Right renal cortex interstitium (tissue), 3 donors: ENCODE measurements around the gene KLHDC4. TPM values are rescaled to one million over a fixed set of nuclear protein-coding genes. Genes with fewer than 3 reads are reported as not detected.
"Not testable (repeated sequence)": the region's sequence is repeated elsewhere in the genome, so short reads cannot be mapped to it uniquely, and the experiment has no call there.

ENCODE experiments used
- DNase-seq, 3 donors: peaks; one replicate each; pipeline ENCODE4 v3.0.0-alpha.2; 2013; ENCODE audit warnings: low read depth in 3 of 3, low spot score in 2 of 3
- polyA plus RNA-seq, 3 donors: library from polyadenylated mRNA; unstranded; fragments of 120-200 nt; gene quantifications; one replicate each; pipeline ENCODE4 v1.2.1, GENCODE V29; 2013; ENCODE audit not compliant: insufficient read length in 3 of 3

KLHDC4 gene
- polyA plus RNA-seq, 3 donors: 21.6 to 24.2 (median 24.0) TPM

DNA sequence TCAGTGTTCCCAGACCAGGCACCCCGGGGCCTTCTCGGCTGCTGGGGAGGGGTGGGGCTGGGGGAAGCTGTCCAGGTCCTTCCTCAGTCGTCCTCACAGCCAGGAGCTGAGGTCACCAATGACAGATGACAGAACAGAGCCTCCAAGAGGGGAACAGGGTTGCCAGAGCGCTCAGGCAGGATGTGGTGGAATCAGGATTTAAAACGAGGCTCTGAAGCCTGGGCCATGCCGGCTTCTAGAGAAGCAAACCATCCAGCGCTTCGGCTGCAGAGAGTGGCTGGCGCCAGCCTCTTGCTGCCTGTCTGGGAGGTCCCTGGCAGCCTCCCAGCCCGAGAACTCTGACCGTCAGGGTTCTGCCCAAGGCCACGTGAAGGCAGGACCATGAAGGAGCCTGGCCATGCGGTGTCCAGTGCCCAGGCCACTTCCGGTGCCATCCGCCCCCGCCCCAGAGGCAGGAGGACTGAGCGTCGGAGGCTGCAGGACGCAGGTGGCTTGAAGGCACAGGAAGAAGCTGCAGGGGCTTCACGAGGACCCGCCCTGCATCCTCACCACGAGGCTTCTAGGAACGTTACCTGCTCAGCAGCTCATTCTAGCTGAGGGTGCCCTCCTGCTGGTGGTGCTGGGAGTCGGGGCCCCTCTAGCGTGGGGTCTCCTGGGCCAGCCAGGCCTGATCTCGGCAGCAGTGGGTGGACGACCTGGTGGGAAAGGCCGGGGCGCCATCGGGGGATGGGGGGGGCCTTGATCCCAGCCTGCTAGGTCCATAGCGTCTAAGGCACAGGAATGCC, 78.5 kb downstream of the KLHDC4 start:
- no peak for DNase-seq

DNA sequence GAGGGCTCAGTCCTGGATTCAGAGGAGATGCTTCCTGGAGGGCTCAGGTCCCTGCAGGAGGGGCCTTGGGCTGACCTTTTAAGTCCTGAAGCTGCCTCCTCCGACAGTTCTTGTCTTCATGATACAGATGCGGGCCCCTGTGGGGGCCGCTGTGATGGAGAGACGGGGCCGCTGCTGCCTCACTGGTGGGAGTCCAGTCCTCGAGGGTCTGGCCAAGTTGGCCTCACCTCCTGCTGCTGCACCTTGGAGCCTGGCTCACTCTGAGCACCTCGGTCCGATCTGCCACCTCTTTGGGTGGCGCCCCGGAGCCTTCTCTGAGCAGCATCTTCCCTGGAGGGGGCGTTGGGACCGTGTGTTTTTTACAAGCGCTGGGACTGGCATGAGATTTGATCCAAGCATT, 79.1 kb downstream of the KLHDC4 start:
- no peak for DNase-seq

DNA sequence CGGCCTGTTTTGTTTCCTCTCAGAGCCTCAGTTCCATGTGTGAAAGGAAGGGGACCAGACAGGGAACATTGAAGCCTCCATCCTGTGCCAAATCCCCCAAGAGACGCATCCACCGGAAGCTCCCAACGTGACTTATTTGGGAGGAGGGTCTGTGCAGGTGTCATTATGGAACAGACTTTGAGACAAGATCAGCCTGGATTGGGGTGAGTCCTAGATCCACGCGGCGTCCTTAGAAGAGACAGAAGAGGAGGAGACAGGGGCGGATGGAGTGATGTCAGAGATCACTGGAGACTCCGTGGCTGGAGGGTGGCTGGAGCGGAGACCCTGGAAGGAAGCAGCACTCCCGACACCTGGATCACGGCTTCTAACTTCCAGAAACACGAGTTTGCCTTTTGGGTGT, 80.0 kb downstream of the KLHDC4 start:
- DNase-seq: no peak

DNA sequence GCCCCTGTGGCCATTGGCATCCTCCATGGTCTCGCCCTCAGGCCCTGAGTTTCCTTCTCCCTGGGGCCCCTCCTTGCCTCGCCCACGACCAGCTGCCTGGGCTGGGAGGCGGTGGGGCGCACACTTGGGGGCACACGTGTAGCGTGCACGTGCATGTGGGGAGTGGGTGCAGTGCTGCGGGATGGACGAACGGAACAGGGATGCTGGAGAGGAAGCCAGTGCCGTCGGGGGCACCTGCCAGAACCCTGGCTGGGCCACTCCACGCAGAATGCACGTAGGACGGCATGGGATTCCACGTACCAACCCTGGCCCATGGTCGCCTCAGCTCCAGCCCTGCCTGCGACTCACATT, 80.4 kb downstream of the KLHDC4 start:
- no peak for DNase-seq

DNA sequence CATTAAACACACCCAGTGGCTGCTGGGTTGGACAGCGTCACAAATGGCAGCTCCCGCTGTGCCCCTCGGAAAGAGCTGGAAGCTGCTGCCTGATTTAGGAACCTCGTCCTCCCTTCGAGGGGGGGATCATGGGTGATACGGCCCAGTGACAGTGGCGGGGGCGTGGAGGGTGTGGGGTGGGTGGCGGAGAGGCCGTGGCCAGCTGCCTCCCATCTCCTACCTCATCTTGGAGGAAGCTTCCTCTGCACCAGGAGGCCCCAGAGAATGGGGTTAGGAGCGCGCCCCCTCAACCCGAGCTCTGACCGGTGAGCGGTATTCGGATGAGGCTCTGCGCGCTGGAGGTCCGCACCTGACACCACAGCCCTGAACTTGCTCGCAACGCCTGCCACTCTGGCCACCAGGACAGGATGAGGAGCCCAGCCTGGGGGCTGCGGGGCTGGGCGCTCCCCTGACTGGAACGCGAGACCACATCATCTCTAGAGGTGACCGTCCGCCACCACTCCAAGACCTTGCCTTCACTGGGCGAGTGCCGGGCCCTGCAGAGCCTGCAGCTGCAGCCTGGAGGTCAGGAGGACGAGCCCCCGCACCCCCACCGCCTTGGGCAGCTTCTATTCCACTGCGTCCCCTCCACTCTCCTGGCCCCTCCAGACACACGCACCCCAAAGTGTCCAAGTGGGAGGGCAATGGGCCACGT, 80.9 kb downstream of the KLHDC4 start:
- no peak for DNase-seq

DNA sequence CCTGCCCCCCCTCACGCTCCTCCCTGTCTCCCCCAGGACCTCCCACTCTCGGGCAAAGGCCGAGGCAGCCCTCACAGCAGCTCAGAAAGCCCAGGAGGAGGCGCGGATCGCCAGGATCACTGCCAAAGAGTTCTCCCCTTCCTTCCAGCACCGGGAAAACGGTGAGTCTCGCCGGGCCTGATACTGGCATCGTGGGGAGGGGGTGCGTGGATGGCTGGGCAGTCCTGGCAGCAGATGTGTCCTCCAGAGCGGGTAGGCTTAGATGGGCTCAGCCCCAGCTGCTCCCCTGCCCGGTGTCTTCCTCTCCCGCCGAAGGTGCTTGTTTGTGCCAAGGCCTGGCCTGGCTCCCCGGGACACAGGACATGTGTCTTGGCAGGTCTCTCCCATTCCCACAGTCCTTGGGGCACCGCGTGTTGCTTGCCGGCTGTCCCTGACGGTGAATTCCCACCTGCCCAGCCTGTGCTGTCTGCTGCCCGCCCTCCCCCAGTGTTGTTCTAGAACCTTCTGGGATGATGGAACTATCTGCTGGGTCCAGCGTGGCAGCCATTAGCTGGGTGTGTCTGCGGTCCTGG, 81.6 kb downstream of the KLHDC4 start:
- no peak for DNase-seq

DNA sequence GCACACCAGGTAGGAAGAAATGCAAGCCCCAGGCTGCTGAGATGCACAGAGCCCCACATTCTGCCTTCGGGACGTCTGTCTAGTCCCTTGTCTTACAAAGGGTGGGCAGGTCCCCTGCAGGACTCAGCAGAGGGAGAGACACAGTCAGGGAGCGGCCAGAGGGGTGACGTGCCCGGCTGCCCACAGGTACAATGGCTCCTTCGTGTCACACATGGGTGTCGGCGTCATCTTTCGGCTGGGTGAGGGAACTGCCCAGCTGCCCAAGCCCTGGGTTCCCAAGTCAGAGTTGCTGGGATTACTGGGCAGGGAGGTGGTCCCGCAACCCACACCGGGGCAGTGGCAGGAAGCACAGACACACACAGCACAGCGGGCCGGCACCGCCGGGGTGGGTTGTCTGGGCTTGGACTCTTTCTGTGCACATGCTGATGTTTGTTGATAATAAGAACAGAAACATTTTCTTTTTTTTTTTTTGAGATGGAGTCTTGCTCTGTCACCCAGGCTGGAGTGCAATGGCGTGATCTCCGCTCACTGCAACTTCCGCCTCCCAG, 82.9 kb downstream of the KLHDC4 start:
- no peak for DNase-seq

DNA sequence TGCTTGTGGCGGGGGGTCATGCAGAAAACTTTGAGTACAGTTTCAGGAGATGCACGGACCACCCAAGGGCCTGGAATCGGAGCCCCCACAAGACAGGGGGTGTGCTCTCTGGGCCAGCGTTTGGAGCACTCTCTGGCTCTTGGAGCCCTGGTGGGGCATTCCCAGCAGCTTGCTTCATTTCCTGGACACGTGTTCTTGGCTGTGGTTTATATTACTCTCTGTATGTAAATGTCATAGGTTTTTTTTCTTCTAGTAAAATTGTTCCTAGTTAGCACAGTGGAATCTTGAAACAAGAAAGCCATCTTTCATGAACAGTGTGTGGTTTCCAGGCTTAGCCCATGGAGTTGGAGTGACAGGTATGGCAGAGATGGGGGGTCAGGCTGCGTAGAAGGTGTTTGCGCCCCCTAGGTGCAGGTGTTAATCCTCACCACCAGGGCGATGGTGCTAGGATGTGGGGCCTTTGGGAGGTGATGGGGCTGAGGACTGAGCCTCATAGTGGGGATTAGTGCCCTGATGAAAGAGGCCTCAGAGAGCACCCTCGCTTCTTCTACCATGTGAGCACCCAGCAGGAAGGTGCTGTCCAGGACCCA, 83.7 kb downstream of the KLHDC4 start:
- no peak for DNase-seq

DNA sequence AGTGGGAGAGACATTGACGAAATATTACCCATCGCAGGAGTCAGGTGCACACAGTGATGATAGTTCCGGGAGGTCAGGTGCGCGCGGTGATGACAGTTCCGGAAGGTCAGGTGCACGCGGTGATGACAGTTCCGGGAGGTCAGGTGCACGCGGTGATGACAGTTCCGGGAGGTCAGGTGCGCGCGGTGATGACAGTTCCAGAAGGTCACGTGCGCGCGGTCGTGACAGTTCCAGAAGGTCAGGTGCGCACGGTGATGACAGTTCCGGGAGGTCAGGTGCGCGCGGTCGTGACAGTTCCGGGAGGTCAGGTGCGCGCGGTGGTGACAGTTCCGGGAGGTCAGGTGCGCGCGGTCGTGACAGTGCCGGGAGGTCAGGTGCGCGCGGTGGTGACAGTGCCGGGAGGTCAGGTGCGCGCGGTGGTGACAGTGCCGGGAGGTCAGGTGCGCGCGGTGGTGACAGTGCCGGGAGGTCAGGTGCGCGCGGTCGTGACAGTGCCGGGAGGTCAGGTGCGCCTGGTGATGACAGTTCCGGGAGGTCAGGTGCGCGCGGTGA, 84.7 kb downstream of the KLHDC4 start:
- not testable (repeated sequence) for DNase-seq

DNA sequence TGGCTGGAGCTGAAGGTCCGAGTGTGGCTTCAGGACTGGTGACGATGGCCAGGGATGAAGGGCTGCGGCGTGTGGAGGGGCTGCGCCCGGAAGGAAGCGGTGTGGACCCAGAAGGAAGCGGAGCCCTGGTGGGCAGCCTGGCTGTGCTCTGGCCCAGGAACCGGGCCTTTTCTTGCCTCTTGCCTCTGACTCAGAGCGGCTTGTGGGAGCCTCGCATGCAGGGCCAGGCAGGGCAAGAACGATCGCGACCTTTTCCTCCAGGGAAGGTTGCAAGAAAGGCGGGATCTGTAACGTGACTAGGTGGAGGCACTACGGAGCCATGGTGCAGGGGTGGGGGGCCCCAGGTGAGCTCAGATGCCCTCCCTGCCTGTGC, 85.5 kb downstream of the KLHDC4 start:
- no peak for DNase-seq

DNA sequence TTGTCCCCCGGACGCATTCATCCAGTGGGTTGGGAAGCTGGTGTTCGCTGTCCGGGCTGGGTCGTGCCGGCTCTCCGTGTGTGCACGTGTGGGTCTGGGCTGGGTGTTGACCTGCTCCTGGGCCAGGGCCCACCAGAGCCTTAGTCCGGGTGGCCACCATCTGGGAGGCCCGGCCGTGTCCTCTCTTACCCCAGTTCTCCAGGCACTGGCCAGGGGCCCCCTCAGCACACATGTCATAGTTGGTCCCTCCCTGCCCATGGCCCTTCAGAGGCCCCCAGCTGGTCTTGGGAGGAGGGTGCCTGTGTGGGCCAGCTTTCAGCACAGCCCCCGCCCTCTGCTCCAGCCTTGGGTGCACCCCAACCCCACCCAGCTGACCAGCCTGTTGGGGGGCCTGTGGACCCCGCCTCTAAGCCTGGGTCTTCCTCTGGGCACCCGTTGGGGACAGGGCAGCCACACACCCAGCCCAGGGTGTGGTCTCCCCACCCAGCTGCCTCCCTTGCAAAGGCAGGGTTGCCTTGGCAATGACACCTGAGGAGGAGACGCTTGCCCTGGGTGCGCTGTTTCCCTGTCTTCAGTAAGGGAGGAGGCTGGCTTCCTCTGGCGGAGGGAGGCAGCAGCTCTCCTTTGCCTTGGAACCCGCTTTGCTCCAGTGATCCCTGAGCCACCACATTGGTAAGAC, 86.1 kb downstream of the KLHDC4 start:
- DNase-seq: no peak

DNA sequence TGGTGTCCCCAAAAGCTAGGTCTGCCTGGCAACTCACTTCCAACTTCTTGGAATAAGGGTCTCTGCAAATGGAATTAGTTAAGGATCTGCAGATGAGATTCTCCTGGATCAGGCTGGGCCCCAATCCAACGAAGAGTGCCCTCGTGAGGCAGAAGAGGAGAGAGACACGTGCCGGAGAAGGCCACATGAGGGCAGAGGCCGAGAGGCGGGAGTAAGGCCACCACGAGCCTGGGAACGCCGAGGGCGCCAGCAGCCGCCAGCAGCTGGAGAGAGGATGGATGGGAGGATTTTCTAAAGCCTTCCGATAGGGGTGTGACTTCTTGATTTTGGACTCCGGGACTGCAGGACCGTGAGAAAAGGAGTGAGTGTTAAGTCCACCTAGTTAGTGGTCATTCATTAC, 87.2 kb downstream of the KLHDC4 start:
- DNase-seq: no peak

DNA sequence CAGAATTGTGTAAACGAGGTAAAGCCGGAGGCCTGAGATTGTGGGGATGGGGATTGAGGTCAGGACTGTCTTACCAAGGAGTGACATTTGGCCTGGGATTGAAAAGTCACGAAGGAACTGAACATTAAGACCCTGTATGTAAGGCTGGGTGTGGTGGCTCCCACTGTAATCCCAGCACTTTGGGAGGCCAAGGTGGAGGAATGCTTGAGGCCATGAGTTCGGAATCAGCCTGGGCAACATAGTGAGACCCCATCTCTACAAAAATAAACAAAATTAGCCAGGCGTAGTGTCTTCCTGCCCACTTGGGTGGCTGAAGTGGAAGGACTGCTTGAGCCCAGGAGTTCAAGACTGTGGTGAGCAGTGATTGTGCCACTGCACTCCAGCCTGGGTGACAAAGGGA, 88.0 kb downstream of the KLHDC4 start:
- no peak for DNase-seq

DNA sequence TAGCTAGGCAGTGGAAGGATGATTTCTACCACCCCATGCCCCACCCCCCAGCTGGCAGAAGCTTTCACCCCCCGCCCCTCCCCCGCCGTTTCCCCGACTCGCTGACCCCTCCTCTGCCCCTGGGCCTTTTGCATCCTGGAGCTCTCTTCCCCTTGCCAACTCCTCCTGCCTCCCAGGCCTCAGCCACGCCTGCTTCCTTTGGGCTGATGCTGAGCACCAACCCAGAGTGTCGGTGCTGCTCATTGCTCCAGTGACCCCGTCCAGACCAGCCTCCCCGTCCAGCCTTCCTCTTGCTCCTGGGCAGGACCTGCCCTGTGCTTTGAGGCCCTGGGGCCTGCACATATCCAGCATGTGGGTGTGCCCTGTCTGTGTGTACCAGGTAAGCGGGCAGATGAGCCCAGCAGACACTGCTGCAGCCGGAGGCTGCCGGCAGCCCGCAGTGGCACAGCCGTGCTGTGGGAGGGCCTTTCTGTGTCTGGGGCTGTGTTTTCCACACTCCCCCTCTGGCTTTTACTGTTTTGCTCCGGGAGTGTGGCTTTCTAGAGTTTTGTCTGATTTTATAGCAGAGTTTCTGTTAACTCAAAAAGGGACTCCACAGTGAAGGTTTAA, 90.6 kb downstream of the KLHDC4 start:
- DNase-seq: no peak

DNA sequence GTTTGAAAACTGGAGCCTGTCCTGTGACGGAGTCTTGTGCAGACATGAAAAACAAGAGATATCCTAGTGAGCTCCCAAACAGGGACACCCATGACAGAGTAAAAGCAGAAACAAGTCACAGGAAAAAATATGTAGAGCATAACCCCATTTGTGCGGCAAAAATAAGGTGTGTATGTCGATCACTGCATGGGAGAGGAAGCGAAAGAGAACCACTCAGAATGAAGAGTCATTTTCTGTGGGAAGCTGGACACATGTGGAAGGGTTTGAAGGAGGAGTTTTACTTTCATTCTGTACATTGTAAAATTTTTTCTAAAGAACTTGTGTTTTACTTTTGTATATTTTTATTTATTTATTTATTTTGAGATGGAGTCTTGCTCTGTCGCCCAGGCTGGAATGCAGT, 91.4 kb downstream of the KLHDC4 start:
- DNase-seq: no peak

DNA sequence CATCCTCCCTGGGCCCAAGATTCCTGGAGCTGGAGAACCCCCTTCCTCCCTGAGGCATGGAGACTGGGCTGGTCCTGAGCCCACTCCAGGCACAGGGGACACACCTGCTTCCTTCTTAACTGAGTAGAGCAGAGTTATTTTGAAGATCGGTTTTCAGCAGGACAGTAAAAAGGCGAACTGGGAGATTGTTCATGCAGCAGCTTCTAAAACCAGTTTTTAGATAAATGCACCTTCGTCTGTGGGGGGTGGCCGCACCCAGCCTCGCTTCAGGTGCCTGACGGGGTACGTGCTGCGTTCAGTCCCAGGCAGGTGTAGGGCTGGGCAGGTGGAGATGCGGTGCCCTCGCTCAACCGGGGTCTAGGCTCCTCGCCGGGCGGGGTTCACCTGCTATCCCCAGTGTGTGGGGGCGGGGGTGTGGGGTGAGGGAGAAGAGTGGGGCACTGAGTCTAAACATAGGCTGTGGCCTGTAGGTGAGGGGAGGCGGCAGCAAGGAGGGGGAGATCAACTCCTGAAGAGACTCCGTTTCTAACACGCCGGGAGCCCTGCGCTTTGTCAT, 94.0 kb downstream of the KLHDC4 start:
- DNase-seq: no peak

DNA sequence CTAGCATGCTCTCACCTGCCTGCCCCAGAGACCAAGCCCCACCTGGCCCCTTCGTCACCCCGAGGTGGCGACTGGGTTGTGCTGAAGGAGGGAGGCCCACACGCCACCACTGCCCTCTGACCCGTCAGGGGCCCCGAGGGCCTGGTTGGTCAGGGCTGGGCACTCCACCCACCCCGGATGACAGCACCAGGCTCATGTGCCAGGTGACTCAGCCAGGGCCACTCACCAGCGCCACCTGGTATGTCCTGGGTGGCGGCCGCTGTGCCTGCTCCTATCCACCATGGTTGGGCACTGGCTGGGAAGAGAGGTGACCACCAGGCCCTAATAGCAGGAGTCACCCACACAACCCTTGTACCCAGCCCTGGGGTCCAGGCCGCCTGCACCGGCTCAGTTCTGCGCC, 94.6 kb downstream of the KLHDC4 start:
- no peak for DNase-seq

DNA sequence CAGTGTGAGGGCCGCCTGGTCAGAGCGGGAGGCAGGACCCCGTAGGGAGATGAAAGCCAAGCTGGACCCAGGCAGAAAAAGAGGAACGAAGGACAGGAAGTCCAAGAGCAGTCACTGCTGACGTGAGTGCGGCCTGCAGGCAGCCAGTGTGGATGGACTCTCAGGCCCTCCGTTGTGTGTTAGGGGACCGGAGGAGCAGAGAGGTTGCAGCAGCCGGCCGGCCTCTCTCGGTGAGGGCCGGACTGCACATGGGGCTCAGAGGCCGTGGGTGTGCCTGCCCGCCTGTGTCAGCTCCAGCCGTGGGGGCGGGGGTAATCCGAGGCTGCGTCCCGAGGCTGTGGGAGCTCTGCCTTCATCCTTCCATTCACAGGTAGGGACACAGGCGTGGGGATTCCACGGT, 96.1 kb downstream of the KLHDC4 start:
- DNase-seq: no peak

DNA sequence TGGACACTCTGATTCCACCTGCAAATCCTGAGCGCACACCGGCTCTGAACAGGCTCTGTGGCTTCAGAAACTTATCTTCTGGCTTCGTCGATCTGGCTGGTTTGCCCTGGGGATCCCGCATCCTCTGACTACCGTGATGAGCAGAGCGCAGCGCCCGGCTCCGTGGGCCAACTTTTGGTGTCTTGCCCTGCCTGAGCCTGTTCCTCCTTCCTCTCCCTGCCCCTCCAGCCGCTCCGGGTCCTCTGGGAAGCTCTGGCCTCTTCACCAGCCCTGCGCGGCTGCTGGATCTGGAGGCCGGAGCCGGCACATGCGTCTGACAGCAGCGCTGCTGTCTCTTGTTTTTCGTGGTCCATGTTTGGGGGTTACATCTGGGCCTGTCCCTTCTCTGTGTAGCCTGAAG, 97.8 kb downstream of the KLHDC4 start:
- DNase-seq: no peak

DNA sequence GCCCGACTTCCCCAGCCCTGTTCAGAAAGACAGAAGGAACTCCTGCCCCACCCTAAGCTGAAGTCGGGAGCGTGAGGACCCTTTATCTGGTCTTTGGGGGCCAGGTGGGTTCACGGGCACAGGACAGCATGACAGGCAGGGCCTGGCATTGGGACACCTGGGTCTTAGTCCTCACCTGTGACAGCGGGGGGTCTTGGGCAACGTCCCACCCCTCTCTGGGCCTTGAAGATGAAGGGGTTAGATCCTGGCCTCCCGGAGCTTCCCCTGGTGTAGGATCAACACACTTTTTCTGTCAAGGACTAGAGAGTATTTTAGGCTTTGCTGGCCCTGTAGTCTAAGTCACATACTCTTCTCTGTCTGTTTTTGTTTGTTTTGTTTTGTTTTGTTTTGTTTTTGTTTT, 98.3 kb downstream of the KLHDC4 start:
- no peak for DNase-seq
